ENCODE measurements around the gene NEK2. TPM values are rescaled to one million over a fixed set of nuclear protein-coding genes. Genes with fewer than 3 reads are reported as not detected.
A peak's percentile ranks its signal among the peaks of the same experiment; 100 is the strongest.

The NEK2 gene
- total and polyA plus RNA-seq, 2 of the 13 experiments (the other 11 are each of a cell fraction or from before 2014, with no cell fraction given): 10.9 to 40.8 TPM

DNA sequence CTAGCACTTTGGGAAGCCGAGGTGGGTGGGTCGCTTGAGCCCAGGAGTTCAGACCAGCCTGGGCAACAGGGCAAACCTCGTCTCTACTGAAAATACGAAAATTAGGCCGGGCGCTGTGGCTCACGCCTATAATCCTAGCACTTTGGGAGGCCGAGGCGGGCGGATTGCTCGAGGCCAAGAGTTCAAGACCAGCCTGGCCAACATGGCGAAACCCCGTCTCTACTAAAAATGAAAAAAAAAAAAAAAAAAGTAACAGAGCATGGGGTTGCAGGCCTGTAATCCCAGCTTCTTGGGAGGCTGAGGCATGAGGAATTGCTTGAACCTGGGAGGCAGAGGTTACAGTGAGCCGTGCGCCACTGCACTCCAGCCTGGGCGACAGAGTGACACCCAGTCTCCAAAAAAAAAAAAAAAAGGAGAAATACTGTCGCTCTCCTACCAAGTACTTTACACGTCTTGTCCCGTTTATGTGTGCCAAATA is 724 bp upstream of the NEK2 start (continued):
- TF ChIP-seq ZNF350 (CRISPR knock-in tag; IDR thresholded peaks at IDR 0.05; ENCODE audit: borderline replicate concordance, low read depth) (peak; percentile 67), CENPX (CRISPR knock-in tag; IDR thresholded peaks at IDR 0.05) (no peak), ZNF605 (CRISPR knock-in tag; IDR thresholded peaks at IDR 0.05) (no peak), TBX2 (CRISPR knock-in tag; IDR thresholded peaks at IDR 0.05; ENCODE audit: borderline replicate concordance) (0 out of 2 replicates have a peak, but pooled peaks have one; percentile 21), ZNF879 (CRISPR knock-in tag; IDR thresholded peaks at IDR 0.05) (no peak), RXRA (CRISPR knock-in tag; IDR thresholded peaks at IDR 0.05) (peak; percentile 8; the same call in 1 of the 2 replicates), PRPF4 (IDR thresholded peaks at IDR 0.05; ENCODE audit: low read depth, low read length, poor library complexity, severe bottlenecking) (no peak), YEATS4 (CRISPR knock-in tag; IDR thresholded peaks at IDR 0.05; ENCODE audit: borderline replicate concordance) (no peak), ZNF362 (CRISPR knock-in tag; IDR thresholded peaks at IDR 0.05; ENCODE audit: borderline replicate concordance) (0 out of 2 replicates have a peak, but pooled peaks have one; percentile 47), ZNF550 (CRISPR knock-in tag; IDR thresholded peaks at IDR 0.05; ENCODE audit: borderline replicate concordance) (no peak), ZNF737 (CRISPR knock-in tag; IDR thresholded peaks at IDR 0.05; ENCODE audit: borderline replicate concordance) (no peak), REL (CRISPR knock-in tag; conservative IDR thresholded peaks at IDR 0.05) (peak; percentile 38; the same call in 1 of the 2 replicates), ZKSCAN8 (CRISPR knock-in tag; IDR thresholded peaks at IDR 0.05; ENCODE audit: borderline replicate concordance) (no peak), ZBTB40 (IDR thresholded peaks at IDR 0.05) (no peak), ZBTB40 (CRISPR knock-in tag; IDR thresholded peaks at IDR 0.05) (no peak), TGIF2 (CRISPR knock-in tag; IDR thresholded peaks at IDR 0.05) (no peak), STAG1 (CRISPR knock-in tag; IDR thresholded peaks at IDR 0.05) (no peak)
- TF ChIP-seq, protein P1, sequence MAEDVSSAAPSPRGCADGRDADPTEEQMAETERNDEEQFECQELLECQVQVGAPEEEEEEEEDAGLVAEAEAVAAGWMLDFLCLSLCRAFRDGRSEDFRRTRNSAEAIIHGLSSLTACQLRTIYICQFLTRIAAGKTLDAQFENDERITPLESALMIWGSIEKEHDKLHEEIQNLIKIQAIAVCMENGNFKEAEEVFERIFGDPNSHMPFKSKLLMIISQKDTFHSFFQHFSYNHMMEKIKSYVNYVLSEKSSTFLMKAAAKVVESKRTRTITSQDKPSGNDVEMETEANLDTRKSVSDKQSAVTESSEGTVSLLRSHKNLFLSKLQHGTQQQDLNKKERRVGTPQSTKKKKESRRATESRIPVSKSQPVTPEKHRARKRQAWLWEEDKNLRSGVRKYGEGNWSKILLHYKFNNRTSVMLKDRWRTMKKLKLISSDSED (CRISPR knock-in tag; IDR thresholded peaks at IDR 0.05): no peak
- TF ChIP-seq, protein P2, sequence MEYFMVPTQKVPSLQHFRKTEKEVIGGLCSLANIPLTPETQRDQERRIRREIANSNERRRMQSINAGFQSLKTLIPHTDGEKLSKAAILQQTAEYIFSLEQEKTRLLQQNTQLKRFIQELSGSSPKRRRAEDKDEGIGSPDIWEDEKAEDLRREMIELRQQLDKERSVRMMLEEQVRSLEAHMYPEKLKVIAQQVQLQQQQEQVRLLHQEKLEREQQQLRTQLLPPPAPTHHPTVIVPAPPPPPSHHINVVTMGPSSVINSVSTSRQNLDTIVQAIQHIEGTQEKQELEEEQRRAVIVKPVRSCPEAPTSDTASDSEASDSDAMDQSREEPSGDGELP (IDR thresholded peaks at IDR 0.05; ENCODE audit: borderline replicate concordance, low read depth): no peak

Measured in HepG2 (cell line).